Fibroblast of villous mesenchyme (primary cell): ENCODE measurements around the gene NAA15. TPM values are rescaled to one million over a fixed set of nuclear protein-coding genes. Genes with fewer than 3 reads are reported as not detected.
A peak's percentile ranks its signal among the peaks of the same experiment; 100 is the strongest.

ENCODE experiments used
- DNase-seq: peaks from one replicate; pipeline ENCODE4 v3.0.0-alpha.2; 2010; ENCODE audit warnings: low read depth
- H3K4me3 ChIP-seq: 2 replicates; pipeline ENCODE4 v1.5.1; 2011; ENCODE audit warnings: low read depth, mild to moderate bottlenecking, low read length
- CTCF ChIP-seq: IDR thresholded peaks from 2 replicates; pipeline ENCODE4 v1.5.1; 2012; ENCODE audit warnings: low read depth, mild to moderate bottlenecking, low read length; ENCODE audit not compliant: insufficient read depth
- total RNA-seq: library from RNA; depleted of rRNA; stranded (reverse); fragments of >200 nt; gene quantifications from 2 replicates; pipeline ENCODE4 v1.2.3, GENCODE V29; 2012

NAA15 gene
- total RNA-seq, 1 donor = 66.5 TPM

GRCh38 chr4:139278912-139279759, 22.2 kb upstream of the NAA15 start:
- no peak for TF ChIP-seq CTCF
- peak; percentile 28 for DNase-seq
- peak overlapping the region; percentile 69 for H3K4me3 ChIP-seq

- H3K4me3 ChIP-seq = peak within 1 kb of the TSS; percentile 69
- peak; percentile 41 for DNase-seq
- no peak for TF ChIP-seq CTCF
Observed at GRCh38 chr4:139279760-139280620, 21.3 kb upstream of the NAA15 start, which contains the start of gene MGARP. TSS of gene MGARP (minus strand) at chr4:139280225. CDS start at chr4:139280158, 67 bp downstream.

GRCh38 chr4:139282065-139282720, 19.1 kb upstream of the NAA15 start:
- DNase-seq = peak; percentile 49
- no peak overlapping the region for H3K4me3 ChIP-seq
- TF ChIP-seq CTCF = no peak

GRCh38 chr4:139282721-139283075, 18.6 kb upstream of the NAA15 start:
- H3K4me3 ChIP-seq = no peak overlapping the region
- no peak for TF ChIP-seq CTCF
- DNase-seq = peak; percentile 26

- no peak for TF ChIP-seq CTCF
- no peak for DNase-seq
Observed at GRCh38 chr4:139286186-139286698, 15.1 kb upstream of the NAA15 start.

GRCh38 chr4:139295206-139295941, 5.9 kb upstream of the NAA15 start:
- peak; percentile 93 for DNase-seq
- TF ChIP-seq CTCF = peak; percentile 94
- H3K4me3 ChIP-seq = peak overlapping the region; percentile 87

More at GRCh38 chr4:139286186-139286698, 15.1 kb upstream of the NAA15 start:
- H3K4me3 ChIP-seq = no peak overlapping the region
